ENCODE data around the gene LY6G5B. TPM values are rescaled to one million over a fixed set of nuclear protein-coding genes. Genes with fewer than 3 reads are reported as not detected.

LY6G5B gene
- 8.7 TPM for polyA plus RNA-seq (2013, experiment 1 of 2)
- 6.3 TPM for polyA plus RNA-seq (2013, experiment 2 of 2)

GRCh38 chr6:31669676-31670075 is at the start of gene LY6G5B:
Gene LY6G5B (plus strand): TSS chr6:31669976. CDS start chr6:31670951, 975 bp downstream.
- Histone ChIP-seq H3K27me3 (ENCODE audit: insufficient read depth, low read length) (no peaks in the 10 kb centered on the region), H3K4me3 (ENCODE audit: low read length) (no peak within 1 kb of the TSS), H3K36me3 (ENCODE audit: insufficient read depth, low read length) (peaks cover 64% of the 10 kb centered on the region), H3K4me1 (ENCODE audit: insufficient read depth, low read length) (no peaks in the 10 kb centered on the region), H3K27ac (ENCODE audit: low read depth, low read length) (no peak within 1 kb of the TSS), H3K9me3 (ENCODE audit: insufficient read depth, low read depth, low read length) (no peaks in the 10 kb centered on the region), H3K9ac (ENCODE audit: low read depth, low read length) (no peak within 1 kb of the TSS)
- WGBS: 89% methylated on average over 8 of the region's 8 CpGs

- H3K4me1 ChIP-seq (ENCODE audit: insufficient read depth, low read length): peaks cover 13% of the 10 kb centered on the region; the same call in 1 of the 2 replicates
- H3K36me3 ChIP-seq (ENCODE audit: insufficient read depth, low read length): peaks cover 44% of the 10 kb centered on the region
- under 1% methylated on average over 66 of the region's 67 CpGs for WGBS
- H3K4me3 ChIP-seq (ENCODE audit: low read length): peak within 1 kb of the TSS; percentile 94
- peak within 1 kb of the TSS; percentile 97 for H3K9ac ChIP-seq (ENCODE audit: low read depth, low read length)
- H3K9me3 ChIP-seq (ENCODE audit: insufficient read depth, low read depth, low read length): no peaks in the 10 kb centered on the region
- peak within 1 kb of the TSS; percentile 100 for H3K27ac ChIP-seq (ENCODE audit: low read depth, low read length)
- H3K27me3 ChIP-seq (ENCODE audit: insufficient read depth, low read length): no peaks in the 10 kb centered on the region
Measured at GRCh38 chr6:31620586-31621319, 49.0 kb upstream of the LY6G5B start, which contains the start of gene PRRC2A. Gene PRRC2A (plus strand): TSS chr6:31620715. CDS start chr6:31622790, 2,075 bp downstream.

- WGBS: 6% methylated on average over 15 of the region's 15 CpGs
- peaks cover 13% of the 10 kb centered on the region; the same call in 1 of the 2 replicates for H3K4me1 ChIP-seq (ENCODE audit: insufficient read depth, low read length)
Measured at GRCh38 chr6:31621320-31621939, 48.3 kb upstream of the LY6G5B start.

GRCh38 chr6:31621991-31622390 is 47.8 kb upstream of the LY6G5B start:
- H3K27me3 ChIP-seq (ENCODE audit: insufficient read depth, low read length): no peaks in the 10 kb centered on the region
- peak overlapping the region; percentile 94 for H3K4me3 ChIP-seq (ENCODE audit: low read length)
- peak overlapping the region; percentile 99; the same call in 1 of the 2 replicates for H3K27ac ChIP-seq (ENCODE audit: low read depth, low read length)
- peaks cover 56% of the 10 kb centered on the region for H3K36me3 ChIP-seq (ENCODE audit: insufficient read depth, low read length)
- no peaks in the 10 kb centered on the region for H3K9me3 ChIP-seq (ENCODE audit: insufficient read depth, low read depth, low read length)
- H3K9ac ChIP-seq (ENCODE audit: low read depth, low read length): peak overlapping the region; percentile 97
- H3K4me1 ChIP-seq (ENCODE audit: insufficient read depth, low read length): peaks cover 13% of the 10 kb centered on the region; the same call in 1 of the 2 replicates
- 34% methylated on average over 4 of the region's 4 CpGs for WGBS

More at GRCh38 chr6:31621320-31621939, 48.3 kb upstream of the LY6G5B start:
- Histone ChIP-seq H3K27me3 (ENCODE audit: insufficient read depth, low read length) (no peaks in the 10 kb centered on the region), H3K36me3 (ENCODE audit: insufficient read depth, low read length) (peaks cover 50% of the 10 kb centered on the region), H3K27ac (ENCODE audit: low read depth, low read length) (peak overlapping the region; percentile 99), H3K9ac (ENCODE audit: low read depth, low read length) (peak overlapping the region; percentile 97), H3K4me3 (ENCODE audit: low read length) (peak overlapping the region; percentile 94), H3K9me3 (ENCODE audit: insufficient read depth, low read depth, low read length) (no peaks in the 10 kb centered on the region)

GRCh38 chr6:31622684-31623091 is 47.1 kb upstream of the LY6G5B start:
- Histone ChIP-seq H3K27ac (ENCODE audit: low read depth, low read length) (no peak overlapping the region), H3K27me3 (ENCODE audit: insufficient read depth, low read length) (no peaks in the 10 kb centered on the region), H3K9me3 (ENCODE audit: insufficient read depth, low read depth, low read length) (no peaks in the 10 kb centered on the region), H3K4me1 (ENCODE audit: insufficient read depth, low read length) (peaks cover 13% of the 10 kb centered on the region; the same call in 1 of the 2 replicates), H3K36me3 (ENCODE audit: insufficient read depth, low read length) (peaks cover 63% of the 10 kb centered on the region), H3K9ac (ENCODE audit: low read depth, low read length) (peak overlapping the region; percentile 97; the same call in 1 of the 2 replicates), H3K4me3 (ENCODE audit: low read length) (peak overlapping the region; percentile 94; the same call in 1 of the 2 replicates)
- WGBS: 90% methylated on average over 10 of the region's 10 CpGs

- Histone ChIP-seq H3K4me3 (ENCODE audit: low read length) (no peak overlapping the region), H3K27me3 (ENCODE audit: insufficient read depth, low read length) (no peaks in the 10 kb centered on the region), H3K27ac (ENCODE audit: low read depth, low read length) (no peak overlapping the region), H3K4me1 (ENCODE audit: insufficient read depth, low read length) (peaks cover 13% of the 10 kb centered on the region; the same call in 1 of the 2 replicates), H3K9ac (ENCODE audit: low read depth, low read length) (no peak overlapping the region), H3K36me3 (ENCODE audit: insufficient read depth, low read length) (peaks cover 77% of the 10 kb centered on the region), H3K9me3 (ENCODE audit: insufficient read depth, low read depth, low read length) (no peaks in the 10 kb centered on the region)
- 94% methylated on average over 8 of the region's 10 CpGs for WGBS
Measured at GRCh38 chr6:31624070-31624469, 45.7 kb upstream of the LY6G5B start.

GRCh38 chr6:31626952-31627351 is 42.8 kb upstream of the LY6G5B start:
- H3K27me3 ChIP-seq (ENCODE audit: insufficient read depth, low read length): no peaks in the 10 kb centered on the region
- peaks cover 99% of the 10 kb centered on the region for H3K36me3 ChIP-seq (ENCODE audit: insufficient read depth, low read length)
- H3K4me3 ChIP-seq (ENCODE audit: low read length): no peak overlapping the region
- no peaks in the 10 kb centered on the region for H3K9me3 ChIP-seq (ENCODE audit: insufficient read depth, low read depth, low read length)
- 93% methylated on average over 10 of the region's 10 CpGs for WGBS
- peaks cover 9% of the 10 kb centered on the region; the same call in 1 of the 2 replicates for H3K4me1 ChIP-seq (ENCODE audit: insufficient read depth, low read length)
- no peak overlapping the region for H3K9ac ChIP-seq (ENCODE audit: low read depth, low read length)
- H3K27ac ChIP-seq (ENCODE audit: low read depth, low read length): no peak overlapping the region

- no peak overlapping the region for H3K4me3 ChIP-seq (ENCODE audit: low read length)
- peaks cover 99% of the 10 kb centered on the region for H3K36me3 ChIP-seq (ENCODE audit: insufficient read depth, low read length)
- H3K4me1 ChIP-seq (ENCODE audit: insufficient read depth, low read length): 0 out of 2 replicates have a peak, but pooled peaks cover 2% of the 10 kb centered on the region
- no peaks in the 10 kb centered on the region for H3K9me3 ChIP-seq (ENCODE audit: insufficient read depth, low read depth, low read length)
- H3K9ac ChIP-seq (ENCODE audit: low read depth, low read length): no peak overlapping the region
- 98% methylated on average over 19 of the region's 19 CpGs for WGBS
- H3K27me3 ChIP-seq (ENCODE audit: insufficient read depth, low read length): no peaks in the 10 kb centered on the region
- H3K27ac ChIP-seq (ENCODE audit: low read depth, low read length): no peak overlapping the region
Measured at GRCh38 chr6:31627690-31628287, 42.0 kb upstream of the LY6G5B start.

GRCh38 chr6:31629014-31629413 is 40.8 kb upstream of the LY6G5B start:
- H3K4me3 ChIP-seq (ENCODE audit: low read length): no peak overlapping the region
- WGBS: 93% methylated on average over 7 of the region's 7 CpGs
- H3K27me3 ChIP-seq (ENCODE audit: insufficient read depth, low read length): no peaks in the 10 kb centered on the region
- no peak overlapping the region for H3K9ac ChIP-seq (ENCODE audit: low read depth, low read length)
- H3K36me3 ChIP-seq (ENCODE audit: insufficient read depth, low read length): peaks cover 100% of the 10 kb centered on the region
- H3K4me1 ChIP-seq (ENCODE audit: insufficient read depth, low read length): no peaks in the 10 kb centered on the region
- H3K27ac ChIP-seq (ENCODE audit: low read depth, low read length): no peak overlapping the region
- H3K9me3 ChIP-seq (ENCODE audit: insufficient read depth, low read depth, low read length): no peaks in the 10 kb centered on the region

- no peaks in the 10 kb centered on the region for H3K27me3 ChIP-seq (ENCODE audit: insufficient read depth, low read length)
- no peak overlapping the region for H3K27ac ChIP-seq (ENCODE audit: low read depth, low read length)
Measured at GRCh38 chr6:31630177-31630934, 39.4 kb upstream of the LY6G5B start.

More at GRCh38 chr6:31630177-31630934, 39.4 kb upstream of the LY6G5B start:
- no peaks in the 10 kb centered on the region for H3K9me3 ChIP-seq (ENCODE audit: insufficient read depth, low read depth, low read length)
- peaks cover 100% of the 10 kb centered on the region for H3K36me3 ChIP-seq (ENCODE audit: insufficient read depth, low read length)
- no peaks in the 10 kb centered on the region for H3K4me1 ChIP-seq (ENCODE audit: insufficient read depth, low read length)
- no peak overlapping the region for H3K9ac ChIP-seq (ENCODE audit: low read depth, low read length)
- no peak overlapping the region for H3K4me3 ChIP-seq (ENCODE audit: low read length)
- 95% methylated on average over 25 of the region's 25 CpGs for WGBS
